Stimulated activated naive CD4-positive, alpha-beta T cell treated with Interleukin-2 at 50 U/mL for 16 hours (primary cell): Measurements from ENCODE around the gene NOM1.
"Not testable (repeated sequence)": the region's sequence is repeated elsewhere in the genome, so short reads cannot be mapped to it uniquely, and the experiment has no call there.

Source experiments
- DNase-seq: peaks from one replicate; lab custom pipeline; 2025; lab: John Stamatoyannopoulos, UW

The NOM1 gene, protein sequence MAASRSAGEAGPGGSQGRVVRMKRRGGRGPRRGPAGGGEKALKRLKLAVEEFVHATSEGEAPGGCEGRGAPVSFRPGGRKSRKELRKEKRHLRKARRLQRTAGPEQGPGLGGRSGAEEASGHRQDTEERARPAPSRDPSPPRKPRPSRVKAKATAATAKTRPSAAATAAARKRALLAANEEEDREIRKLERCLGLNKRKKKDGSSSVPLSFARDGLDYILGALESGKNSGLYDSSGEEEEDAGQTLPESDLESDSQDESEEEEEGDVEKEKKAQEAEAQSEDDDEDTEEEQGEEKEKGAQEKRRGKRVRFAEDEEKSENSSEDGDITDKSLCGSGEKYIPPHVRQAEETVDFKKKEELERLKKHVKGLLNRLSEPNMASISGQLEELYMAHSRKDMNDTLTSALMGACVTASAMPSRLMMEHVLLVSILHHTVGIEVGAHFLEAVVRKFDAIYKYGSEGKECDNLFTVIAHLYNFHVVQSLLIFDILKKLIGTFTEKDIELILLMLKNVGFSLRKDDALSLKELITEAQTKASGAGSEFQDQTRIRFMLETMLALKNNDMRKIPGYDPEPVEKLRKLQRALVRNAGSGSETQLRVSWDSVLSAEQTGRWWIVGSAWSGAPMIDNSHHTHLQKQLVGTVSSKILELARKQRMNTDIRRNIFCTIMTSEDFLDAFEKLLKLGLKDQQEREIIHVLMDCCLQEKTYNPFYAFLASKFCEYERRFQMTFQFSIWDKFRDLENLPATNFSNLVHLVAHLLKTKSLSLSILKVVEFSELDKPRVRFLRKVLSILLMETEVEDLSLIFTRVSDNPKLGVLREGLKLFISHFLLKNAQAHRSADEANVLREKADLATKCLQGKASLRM

DNA sequence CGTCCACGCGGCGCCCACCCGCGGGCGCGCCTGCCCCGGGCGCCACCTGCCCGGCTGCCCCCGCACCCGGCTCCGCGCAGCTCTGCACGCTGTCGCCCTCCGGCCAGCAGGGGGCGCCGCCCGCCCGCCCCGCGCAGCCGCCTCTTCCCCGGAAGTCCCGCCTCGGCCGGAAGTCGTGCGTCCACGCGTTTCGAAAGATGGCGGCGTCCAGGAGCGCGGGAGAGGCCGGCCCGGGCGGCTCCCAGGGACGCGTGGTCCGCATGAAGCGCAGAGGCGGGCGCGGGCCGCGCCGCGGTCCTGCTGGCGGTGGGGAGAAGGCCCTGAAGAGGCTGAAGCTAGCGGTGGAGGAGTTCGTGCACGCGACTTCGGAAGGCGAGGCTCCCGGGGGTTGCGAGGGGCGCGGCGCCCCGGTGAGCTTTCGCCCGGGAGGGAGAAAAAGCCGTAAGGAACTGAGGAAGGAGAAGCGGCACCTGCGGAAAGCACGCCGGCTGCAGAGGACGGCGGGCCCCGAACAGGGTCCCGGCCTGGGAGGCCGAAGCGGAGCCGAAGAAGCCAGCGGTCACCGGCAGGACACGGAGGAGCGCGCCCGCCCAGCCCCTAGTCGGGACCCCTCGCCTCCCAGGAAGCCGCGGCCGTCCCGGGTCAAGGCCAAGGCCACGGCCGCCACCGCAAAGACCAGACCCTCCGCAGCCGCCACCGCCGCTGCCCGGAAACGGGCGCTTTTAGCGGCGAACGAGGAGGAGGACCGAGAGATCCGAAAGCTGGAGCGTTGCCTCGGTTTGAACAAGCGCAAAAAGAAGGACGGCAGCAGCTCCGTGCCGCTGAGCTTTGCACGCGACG is at the start of gene NOM1:
Gene NOM1 (plus strand): TSS at position 172 of the 840 bp plus-strand sequence. CDS start 26 bp downstream, at position 198.
- peak; percentile 89 for DNase-seq

DNA sequence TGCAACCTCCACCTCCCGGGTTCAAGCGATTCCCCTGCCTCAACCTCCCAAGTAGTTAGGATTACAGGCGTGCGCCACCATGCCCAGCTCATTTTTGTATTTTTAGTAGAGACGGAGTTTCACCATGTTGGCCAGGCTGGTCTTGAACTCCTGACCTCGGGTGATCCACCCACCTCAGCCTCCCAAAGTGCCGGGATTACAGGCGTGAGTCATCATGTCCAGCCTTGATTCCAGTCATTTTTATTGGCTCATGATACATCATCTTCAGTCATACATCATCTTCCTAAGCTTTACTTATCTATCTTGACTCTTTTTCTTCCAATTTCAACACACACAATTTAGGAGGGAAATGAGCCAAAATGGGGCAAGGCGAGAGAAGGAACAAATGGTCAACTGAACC is 49.4 kb upstream of the NOM1 start:
- not testable (repeated sequence) for DNase-seq

DNA sequence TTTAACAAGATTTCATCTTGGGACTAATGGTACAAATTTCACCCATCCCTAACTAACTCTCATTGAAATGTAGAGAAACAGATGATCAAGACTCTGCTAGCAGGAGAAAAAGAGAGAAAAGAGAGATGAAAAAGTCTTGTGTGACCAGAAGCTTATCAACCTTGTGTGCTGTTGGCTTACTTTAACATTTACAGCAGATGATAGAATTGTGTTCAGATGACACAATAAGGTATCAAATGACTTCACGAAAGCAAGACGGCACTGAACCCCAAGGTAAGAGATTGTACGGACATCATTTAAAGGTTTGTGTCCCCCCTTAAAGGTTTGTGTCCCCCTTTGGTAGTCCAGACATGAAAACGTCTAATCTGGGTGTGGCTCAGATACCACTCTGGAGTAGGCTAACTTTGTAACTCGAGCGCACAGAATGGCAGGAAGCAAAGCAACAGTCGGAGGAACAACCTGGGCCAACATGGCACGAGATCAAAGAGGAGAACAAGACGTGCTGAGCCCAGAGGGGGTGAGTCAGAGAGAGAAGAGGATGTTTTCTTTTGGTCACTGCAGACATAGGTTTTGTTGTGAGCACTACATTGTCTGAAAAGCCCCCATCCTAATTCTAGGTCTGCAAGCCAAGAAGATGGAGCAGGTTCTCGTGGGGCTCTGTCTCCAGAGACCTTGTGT is 46.1 kb upstream of the NOM1 start:
- no peak for DNase-seq

DNA sequence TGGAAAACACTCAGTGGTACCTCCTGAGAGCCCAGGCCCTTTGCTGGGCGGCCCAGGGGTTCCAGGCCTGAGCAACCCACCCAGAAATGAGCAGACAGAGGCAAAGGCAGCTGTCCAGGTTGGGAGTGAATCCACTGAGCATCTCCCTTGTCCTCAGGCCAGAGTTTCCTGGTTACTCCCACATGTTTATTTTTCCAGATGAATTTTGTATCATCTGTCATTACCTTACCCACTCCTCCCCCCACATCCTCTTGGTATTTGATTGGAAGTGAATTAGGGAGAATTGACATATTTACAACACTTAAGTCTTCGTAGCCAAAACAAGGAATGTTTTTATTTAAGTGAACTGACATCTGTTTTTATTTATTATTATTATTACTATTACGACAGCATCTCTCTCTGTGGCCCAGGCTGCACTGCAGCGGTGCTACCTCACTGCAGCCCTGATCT is 43.3 kb upstream of the NOM1 start:
- DNase-seq, result no peak

DNA sequence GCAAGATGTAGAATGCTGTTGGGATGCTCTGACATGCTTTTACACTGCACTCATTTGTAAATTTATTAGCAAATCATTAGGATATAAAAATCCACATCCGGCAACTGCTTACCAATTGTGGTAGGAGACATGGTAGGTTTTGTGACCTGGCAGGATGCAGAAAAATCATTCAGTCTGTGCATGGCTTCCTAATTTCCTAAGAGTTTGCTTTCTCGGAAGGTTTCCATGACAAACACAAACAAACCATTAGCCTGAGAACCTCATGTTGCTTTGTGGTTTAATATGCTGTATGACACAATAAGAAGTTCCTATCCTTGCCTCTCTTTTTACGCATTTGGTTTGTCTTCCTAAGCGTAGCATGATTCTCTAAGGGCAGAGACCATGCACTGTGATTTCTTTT is 41.9 kb upstream of the NOM1 start:
- no peak for DNase-seq

DNA sequence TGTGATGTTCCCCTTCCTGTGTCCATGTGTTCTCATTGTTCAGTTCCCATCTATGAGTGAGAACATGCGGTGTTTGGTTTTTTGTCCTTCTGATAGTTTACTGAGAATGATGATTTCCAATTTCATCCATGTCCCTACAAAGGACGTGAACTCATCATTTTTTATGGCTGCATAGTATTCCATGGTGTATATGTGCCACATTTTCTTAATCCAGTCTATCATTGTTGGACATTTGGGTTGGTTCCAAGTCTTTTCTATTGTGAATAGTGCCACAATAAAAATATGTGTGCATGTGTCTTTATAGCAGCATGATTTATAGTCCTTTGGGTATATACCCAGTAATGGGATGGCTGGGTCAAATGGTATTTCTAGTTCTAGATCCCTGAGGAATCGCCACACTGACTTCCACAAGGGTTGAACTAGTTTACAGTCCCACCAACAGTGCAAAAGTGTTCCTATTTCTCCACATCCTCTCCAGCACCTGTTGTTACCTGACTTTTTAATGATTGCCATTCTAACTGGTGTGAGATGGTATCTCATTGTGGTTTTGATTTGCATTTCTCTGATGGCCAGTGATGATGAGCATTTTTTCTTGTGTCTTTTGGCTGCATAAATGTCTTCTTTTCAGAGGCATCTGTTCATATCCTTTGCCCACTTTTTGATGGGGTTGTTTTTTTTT is 39.8 kb upstream of the NOM1 start:
- not testable (repeated sequence) for DNase-seq

DNA sequence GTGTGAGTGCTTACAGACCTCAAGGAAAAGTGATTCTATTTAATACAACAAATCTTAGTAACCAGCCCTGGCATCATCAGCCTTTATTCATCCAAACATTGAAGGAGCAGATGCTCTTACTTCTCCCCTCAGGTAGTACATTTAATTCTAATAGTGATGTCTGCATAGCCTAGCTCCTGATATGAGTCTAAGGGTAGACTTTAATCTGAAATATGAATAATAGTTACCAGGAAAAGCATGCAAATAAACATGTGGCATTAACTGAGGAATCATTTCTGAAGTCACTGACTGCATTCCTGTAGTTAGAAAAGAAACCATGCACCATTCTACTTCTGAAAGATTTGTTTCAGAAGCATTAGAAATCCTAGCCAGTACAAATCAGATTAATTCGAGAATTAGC is 30.9 kb upstream of the NOM1 start:
- no peak for DNase-seq

DNA sequence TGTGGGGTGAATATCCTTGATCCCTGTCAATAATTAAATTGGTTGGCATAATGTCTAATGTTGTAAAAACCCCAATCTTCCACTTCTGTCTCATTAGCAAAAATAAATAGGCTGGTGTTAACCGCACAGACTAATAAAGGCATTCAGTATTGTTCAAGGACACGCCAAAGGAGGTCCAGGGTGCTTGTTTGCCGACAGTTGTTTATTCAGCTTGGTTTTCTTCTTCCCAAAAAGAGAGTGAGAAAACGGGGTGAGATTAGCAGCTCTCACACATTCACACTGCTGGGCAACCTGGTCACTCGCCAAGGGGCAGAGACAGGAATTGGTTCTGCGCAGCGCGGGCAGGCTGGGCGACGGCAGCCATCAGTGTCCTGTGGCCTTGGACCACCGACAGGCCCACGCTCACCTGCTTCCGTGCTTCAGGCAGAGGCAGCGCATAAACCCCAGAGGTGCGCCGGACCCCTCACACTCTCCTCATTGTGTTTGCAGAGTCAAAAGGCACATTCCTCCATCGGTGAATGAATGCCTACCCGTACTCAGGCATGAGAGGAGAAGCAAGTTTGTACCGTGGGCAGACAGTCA is 30.3 kb upstream of the NOM1 start:
- no peak for DNase-seq

DNA sequence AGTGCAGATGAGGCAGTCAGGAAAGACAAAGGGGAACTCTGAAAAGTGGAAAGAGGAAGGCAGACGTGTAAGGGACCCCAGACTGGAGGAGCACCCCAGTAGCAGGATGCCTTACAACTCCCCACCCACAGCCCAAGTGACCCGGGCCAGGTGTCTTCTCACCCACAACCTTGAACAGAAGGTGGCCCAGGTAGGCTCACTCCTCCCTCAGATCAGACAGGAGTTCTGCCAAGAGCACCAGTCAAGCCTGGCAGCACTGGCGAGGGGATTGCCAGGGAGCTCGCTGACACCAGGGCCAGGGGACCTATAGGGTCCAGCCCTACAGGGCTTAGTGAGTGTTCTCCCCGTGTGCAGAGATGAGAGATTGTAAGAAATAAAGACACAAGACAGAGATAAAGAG is 29.4 kb upstream of the NOM1 start:
- no peak for DNase-seq

DNA sequence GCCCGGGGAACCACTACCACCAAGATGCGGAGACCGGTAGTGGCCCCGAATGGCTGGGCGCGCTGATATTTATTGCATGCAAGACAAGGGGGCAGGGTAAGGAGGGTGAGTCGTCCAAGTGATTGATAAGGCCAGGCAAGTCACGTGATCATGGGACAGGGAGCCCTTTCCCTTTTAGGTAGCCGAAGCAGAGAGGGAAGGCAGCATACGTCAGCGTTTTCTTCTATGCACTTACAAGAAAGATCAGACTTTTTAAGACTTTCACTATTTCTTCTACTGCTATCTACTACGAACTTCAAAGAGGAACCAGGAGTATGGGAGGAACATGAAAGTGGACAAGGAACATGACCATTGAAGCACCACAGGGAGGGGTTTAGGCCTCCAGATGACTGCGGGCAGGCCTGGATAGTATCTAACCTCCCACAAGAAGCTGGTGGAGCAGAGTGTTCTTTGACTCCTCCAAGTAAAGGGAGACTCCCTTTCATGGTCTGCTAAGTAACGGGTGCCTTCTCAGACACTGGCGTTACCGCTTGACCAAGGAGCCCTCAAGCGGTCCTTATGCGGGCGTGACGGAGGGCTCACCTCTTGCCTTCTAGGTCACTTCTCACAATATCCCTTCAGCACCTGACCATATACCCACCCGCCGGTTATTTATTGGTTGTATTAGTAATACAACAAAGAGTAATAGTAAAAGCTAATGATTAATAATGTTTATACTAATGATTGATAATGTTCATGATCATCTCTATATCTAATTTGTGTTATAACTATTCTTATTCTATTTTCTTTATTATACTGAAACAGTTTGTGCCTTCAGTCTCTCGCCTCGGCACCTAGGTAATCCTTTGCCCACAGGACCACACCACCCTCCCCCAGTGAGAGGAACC is 28.8 kb upstream of the NOM1 start:
- DNase-seq, result not testable (repeated sequence)

DNA sequence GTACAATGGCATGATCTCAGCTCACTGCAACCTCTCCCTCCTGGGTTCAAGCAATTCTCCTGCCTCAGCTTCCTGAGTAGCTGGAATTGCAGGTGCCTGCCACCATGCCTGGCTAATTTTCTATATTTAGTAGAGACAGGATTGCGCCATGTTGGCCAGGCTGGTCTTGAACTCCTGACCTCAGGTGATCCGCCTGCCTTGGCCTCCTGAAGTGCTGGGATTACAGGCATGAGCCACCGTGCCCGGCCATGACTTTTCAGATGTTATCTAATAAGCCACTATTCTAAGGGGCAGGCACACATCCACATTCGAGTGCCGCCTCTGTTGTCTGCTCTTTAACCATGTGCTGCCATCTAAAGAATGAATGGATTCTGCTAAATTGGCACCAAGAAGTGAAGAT is 27.2 kb upstream of the NOM1 start:
- not testable (repeated sequence) for DNase-seq

DNA sequence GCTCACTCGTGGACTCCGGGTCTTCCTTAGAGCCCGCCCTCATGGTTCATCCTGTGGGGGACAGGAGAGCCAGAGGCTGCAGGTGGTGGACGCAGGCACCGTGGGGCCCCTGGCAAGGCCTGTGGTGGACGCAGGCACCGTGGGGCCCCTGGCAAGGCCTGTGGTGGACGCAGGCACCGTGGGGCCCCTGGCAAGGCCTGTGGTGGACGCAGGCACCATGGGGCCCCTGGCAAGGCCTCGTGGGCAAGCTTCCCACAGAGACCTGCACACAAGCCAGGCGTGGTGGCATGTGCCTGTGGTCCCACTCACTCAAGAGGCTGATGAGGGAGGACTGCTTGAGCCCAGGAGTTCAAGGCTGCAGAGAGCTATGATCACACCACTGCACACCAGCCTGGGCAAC is 23.7 kb upstream of the NOM1 start:
- not testable (repeated sequence) for DNase-seq

DNA sequence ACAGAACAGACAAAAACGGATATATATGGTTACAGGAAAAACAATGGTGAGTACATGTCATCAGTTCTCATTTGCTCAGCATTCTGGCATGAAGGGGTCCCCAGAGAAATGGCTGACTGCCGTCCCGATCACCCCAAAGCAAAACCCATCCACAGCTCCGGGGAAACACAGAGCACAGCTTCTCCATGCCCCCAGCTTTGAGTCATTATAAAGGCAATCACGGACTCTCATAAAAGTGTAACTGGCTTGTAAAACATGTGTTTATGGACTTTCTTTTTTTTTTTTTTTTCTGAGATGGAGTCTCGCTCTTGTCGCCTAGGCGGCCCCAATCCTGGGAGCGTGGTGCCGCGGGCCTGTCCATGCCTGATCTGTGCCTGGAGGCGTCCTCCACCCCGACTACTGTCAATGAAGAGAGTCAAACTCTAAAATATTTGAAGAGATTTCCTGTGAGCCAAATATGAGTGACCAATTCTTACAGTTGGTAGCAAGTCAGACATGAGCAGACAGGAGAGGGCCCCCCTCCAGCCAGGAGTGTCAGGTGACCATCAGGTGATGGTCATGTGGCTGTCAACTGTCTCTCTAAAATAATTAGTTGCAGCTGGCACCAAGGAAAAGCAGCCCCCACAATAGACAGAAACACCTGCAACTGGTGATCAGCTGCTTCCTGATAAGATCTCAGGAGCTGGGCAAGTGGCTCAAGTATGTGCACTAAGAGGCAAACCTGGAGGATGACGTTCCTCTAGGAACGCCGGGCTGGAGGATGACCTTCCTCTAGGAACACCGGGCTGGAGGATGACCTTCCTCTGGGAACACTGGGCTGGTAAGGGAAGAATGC is 21.7 kb upstream of the NOM1 start:
- no peak for DNase-seq

DNA sequence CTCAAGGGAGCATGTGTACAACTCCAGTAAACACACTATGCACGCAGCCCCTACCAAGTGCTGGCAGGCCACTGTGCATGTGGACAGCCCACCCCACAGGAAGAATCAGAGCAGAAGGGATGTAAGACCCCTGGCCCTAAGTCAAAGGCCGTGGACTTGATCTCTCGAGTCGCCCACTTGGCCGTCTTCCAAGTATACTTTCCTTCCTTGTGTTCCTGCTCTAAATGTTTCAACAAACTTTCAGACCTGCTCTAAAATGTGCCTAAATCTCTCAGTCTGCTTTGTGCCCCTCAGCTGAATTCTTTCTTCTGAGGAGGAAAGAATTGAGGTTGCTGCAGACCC is 21.1 kb upstream of the NOM1 start:
- DNase-seq, result no peak

DNA sequence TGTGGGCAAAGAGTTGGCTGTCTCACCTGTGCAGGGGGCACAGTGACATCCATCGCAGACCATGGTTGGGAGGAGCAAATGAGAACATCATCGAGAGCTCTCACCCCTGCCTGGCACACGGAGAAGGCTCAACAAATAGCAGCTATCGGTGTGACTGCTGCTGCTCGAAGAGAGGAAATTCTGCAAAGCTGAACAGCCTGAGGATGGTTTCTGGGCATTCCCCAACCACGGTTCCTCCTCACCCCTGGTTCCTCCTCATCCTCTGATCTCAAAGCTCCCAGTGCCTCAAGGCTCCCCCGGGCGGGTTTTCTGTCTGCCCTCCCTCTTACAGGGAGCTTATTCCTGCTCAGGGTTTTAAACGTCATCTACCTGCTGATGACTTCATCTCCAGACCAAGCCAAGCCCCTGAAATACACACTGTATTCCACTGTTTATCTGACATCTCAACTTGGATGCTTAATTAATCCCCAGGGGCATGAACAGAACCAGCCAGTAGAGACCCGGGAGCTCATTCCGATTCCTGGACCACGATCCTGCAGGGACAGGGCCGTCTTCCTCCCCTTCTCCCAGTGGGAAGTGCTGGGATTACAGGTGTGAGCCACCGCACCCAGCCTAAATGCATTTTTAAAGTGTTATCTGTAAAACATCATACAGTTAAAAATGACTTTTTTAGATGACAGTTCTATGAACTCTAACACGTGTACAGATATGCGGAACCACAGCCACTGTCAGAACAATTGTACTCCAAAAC is 19.5 kb upstream of the NOM1 start:
- DNase-seq, result no peak

DNA sequence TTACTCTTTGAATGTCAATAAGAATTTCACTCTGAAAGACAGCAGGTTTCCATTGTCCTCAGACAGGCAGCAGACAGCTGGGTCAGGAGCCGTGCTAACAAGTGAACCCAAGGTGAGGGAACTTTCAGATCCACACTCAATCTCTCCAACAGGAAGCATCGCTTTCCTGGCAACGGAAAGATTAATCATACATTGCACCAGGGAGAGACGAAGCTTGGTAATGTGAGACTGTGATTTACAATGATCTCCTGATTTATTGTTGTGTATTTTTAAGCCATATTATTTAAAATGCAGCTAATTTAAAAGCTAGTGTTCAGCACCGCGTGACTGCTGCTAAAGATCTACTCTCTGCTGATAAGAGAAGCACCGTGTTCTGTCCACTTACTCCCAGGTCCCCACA is 17.5 kb upstream of the NOM1 start:
- no peak for DNase-seq

DNA sequence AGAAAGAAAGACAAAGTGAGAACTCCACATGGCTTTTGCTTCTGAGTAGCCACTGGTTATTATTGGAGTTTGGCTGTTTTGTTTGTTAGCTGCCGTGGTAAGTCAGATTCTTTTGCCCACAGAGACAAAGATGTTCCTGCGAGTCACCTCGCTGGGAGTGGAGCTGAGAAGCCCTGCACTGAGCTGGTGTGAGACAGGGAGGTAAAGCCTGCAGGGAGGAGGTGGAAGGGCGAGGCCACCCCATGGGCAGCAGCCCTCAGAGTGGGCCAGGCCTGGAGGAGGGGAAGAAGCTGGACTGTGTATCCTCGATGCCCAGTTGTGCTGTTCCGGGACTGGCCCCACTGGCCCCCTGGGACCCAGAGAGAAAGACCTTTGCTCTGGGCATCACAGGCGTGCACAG is 14.3 kb upstream of the NOM1 start:
- DNase-seq, result no peak

DNA sequence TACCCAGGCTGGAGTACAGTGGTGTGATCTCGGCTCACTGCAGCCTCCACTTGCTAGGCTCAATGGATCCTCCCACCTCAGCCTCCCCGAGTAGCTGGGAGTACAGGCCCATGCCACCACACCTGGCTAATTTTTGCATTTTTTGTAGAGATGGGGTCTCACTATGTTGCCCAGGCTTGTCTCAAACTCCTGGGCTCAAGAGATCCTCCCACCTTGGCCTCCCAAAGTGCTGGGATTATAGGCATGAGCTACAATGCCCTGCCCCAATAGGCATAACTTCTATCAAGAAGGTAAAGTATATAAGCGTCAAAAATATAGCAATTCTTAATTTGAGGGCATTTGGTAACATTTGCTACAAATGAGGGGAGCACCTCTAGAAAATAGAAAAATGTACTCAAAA is 12.7 kb upstream of the NOM1 start:
- not testable (repeated sequence) for DNase-seq
